Stimulated activated CD8-positive, alpha-beta memory T cell treated with anti-CD3 and anti-CD28 coated beads, Interleukin-15, amount 100 ng/mL, for 1 hour (primary cell): Measurements from ENCODE around the gene GOLPH3.
A peak's percentile ranks its signal among the peaks of the same experiment; 100 is the strongest.
"Not testable (repeated sequence)": the region's sequence is repeated elsewhere in the genome, so short reads cannot be mapped to it uniquely, and the experiment has no call there.

Experiments used
- DNase-seq: peaks from one replicate; pipeline ENCODE4 v3.0.0-alpha.2; 2020; ENCODE audit warnings: low read depth

GOLPH3 gene

DNA sequence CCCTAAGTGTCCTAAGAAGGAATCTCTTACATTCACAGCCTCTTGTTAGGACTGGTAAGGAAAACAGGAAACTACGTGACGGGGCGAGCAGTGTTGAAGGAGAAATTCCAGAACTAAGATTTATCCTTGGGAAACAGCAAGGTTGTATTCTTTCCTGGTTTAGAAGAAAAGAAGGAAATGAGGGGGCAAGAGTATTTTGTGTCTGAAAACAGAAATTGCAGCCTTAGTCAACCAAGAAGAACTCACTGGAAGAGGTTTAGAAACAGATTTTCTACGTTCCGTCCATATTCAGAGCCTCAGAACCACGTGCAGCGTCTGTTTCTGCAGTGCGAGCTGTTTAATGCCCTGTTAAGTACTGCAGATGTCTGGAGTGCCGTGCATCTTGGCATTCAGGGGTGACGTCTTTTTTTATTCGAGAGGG lies 75.2 kb downstream of the GOLPH3 start:
- DNase-seq: no peak

DNA sequence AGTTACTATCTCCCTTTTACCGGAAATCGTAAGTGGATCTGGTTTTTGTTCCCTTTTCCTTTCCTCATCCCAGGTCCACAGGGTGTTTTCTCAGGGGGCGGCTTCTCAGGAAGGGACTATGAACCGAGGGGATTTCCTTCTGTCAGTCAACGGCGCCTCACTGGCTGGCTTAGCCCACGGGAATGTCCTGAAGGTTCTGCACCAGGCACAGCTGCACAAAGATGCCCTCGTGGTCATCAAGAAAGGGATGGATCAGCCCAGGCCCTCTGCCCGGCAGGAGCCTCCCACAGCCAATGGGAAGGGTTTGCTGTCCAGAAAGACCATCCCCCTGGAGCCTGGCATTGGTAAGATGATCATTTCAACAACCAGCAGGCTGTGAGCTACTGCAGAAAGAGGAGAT lies 75.8 kb downstream of the GOLPH3 start:
- no peak for DNase-seq

DNA sequence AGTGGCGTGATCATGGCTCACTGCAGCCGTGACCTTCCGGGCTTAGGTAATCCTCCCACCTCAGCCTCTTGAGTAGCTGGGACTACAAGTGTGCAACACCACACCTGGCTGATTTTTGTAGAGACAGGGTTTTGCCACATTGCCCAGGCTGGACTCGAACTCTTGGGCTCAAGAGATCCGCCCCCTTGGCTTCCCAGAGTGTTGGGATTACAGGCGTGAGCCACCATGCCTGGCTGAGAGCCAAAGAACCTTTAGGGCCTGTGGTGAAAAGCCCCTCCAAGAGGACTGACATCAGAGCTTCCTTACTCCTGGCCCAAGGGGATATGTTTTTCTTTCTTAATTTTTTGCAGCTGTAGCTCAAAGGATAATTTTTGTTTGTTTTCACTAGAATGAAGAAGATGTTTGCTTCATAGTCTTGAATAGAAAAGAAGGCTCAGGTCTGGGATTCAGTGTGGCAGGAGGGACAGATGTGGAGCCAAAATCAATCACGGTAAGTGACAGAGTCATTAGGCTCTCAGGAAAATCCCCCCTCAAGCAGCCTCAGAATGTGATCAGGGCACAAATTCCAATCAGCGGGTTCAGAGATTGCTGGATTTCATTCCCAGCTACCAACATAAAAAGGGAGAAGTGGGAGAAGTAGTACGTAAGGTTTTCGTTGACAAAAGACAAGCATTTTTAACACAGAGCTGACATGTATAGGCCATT lies 77.1 kb downstream of the GOLPH3 start:
- no peak for DNase-seq

DNA sequence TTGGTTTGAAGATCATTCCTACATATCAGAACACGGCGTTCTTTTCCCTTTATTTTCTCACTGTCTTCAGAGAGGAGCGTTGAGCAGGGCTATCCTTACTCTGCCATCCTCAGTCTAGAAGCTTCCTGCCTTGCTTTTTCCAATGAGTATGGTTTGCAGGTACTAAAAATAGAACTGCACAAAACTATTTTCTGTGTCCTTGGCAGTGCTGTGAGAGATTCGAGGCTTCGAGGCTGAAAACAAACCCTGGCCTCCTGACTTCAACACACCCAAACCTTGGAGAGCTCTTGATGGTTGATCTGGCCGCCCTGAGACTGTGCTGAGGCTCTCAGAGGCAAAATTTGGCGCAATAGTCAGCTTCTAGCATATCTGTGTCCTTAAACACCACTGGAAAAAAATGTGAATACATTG lies 78.9 kb downstream of the GOLPH3 start:
- DNase-seq: no peak

DNA sequence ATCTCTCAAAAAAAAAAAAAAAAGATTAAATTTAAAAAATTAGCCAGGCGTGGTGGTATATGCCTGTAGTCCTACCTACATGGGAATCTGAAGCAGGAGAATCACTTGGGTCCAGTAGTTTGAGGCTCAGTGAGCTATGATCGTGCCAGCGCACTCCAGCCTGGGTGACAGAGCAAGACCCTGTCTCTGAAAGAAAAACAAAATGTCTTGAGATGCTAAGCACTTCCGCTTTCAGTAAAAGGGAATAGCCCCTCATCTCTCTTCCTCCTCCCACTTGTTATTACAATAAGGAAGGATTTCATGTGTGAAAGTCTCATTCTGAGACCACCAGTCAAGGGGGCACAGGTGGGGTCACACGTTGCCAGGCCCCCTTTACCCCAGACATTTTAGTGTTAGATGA lies 79.4 kb downstream of the GOLPH3 start:
- DNase-seq: no peak

DNA sequence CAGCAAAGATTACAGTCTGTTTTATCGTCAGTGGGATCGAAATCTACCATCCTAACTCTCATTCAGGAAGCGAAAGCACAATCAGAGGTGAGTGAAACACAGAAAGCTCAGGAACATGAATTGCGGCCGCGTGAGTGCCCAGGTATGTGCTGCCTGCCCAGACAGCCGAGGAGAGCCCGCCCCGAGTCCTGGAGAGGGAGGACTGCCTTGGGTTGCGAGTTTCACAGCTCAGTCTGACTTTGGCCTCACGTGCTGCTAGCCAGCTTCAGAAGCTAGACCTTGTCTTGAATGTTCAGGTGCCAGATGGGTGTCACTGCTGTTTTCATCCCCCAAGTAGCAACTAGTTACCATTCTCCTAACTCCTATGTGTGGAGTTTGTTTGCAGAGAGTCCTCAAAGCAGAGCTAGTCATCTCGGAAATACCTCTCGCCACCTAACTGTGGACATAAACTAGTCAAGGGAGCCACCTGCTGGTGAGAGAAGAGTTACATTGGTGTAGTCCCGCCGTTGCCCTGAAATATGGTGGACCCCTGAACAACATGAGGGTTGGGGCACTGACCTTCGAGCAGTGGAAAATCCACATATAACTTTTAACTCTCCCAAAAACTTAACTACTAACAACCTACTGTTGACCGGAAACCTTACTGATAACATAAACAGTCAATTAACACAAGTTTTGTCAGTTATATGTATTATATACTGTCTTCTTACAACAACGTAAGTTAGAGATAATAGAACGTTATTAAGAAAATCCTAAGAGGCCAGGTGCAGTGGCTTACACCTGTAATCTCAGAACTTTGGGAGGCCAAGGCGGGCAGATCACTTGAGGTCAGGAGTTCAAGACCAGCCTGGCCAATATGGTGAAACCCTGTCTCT lies 80.9 kb downstream of the GOLPH3 start:
- DNase-seq: peak; percentile 48

DNA sequence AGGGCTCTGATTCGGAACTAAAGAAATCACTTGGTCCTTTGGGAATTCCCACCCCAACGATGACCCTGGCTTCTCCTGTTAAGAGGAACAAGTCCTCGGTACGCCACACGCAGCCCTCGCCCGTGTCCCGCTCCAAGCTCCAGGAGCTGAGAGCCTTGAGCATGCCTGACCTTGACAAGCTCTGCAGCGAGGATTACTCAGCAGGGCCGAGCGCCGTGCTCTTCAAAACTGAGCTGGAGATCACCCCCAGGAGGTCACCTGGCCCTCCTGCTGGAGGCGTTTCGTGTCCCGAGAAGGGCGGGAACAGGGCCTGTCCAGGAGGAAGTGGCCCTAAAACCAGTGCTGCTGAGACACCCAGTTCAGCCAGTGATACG lies 83.4 kb downstream of the GOLPH3 start:
- no peak for DNase-seq

DNA sequence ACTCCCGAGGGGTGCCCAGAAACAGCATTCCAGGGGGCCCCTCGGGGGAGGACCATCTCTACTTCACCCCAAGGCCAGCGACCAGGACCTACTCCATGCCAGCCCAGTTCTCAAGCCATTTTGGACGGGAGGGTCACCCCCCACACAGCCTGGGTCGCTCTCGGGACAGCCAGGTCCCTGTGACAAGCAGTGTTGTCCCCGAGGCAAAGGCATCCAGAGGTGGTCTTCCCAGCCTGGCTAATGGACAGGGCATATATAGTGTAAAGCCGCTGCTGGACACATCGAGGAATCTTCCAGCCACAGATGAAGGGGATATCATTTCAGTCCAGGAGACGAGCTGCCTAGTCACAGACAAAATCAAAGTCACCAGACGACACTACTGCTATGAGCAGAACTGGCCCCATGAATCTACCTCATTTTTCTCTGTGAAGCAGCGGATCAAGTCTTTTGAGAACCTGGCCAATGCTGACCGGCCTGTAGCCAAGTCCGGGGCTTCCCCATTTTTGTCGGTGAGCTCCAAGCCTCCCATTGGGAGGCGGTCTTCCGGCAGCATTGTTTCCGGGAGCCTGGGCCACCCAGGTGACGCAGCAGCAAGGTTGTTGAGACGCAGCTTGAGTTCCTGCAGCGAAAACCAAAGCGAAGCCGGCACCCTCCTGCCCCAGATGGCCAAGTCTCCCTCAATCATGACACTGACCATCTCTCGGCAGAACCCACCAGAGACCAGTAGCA lies 83.9 kb downstream of the GOLPH3 start:
- DNase-seq: no peak

DNA sequence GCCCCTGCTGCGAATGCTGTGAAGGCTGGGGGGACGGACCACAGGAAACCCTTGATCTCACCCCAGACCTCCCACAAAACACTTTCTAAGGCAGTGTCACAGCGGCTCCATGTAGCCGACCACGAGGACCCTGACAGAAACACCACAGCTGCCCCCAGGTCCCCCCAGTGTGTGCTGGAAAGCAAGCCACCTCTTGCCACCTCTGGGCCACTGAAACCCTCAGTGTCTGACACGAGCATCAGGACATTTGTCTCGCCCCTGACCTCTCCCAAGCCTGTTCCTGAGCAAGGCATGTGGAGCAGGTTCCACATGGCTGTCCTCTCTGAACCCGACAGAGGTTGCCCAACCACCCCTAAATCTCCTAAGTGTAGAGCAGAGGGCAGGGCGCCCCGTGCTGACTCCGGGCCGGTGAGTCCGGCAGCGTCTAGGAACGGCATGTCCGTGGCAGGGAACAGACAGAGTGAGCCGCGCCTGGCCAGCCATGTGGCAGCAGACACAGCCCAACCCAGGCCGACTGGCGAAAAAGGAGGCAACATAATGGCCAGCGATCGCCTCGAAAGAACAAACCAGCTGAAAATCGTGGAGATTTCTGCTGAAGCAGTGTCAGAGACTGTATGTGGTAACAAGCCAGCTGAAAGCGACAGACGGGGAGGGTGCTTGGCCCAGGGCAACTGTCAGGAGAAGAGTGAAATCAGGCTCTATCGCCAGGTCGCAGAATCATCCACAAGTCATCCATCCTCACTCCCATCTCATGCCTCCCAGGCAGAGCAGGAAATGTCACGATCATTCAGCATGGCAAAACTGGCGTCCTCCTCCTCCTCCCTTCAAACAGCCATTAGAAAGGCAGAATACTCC lies 84.7 kb downstream of the GOLPH3 start:
- no peak for DNase-seq

DNA sequence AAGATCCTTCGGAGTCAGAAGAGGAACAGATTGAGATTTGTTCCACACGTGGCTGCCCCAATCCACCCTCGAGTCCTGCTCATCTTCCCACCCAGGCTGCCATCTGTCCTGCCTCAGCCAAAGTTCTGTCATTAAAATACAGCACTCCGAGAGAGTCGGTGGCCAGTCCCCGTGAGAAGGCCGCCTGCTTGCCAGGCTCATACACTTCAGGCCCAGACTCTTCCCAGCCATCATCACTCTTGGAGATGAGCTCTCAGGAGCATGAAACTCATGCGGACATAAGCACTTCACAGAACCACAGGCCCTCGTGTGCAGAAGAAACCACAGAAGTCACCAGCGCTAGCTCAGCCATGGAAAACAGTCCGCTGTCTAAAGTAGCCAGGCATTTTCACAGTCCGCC lies 85.9 kb downstream of the GOLPH3 start:
- no peak for DNase-seq

DNA sequence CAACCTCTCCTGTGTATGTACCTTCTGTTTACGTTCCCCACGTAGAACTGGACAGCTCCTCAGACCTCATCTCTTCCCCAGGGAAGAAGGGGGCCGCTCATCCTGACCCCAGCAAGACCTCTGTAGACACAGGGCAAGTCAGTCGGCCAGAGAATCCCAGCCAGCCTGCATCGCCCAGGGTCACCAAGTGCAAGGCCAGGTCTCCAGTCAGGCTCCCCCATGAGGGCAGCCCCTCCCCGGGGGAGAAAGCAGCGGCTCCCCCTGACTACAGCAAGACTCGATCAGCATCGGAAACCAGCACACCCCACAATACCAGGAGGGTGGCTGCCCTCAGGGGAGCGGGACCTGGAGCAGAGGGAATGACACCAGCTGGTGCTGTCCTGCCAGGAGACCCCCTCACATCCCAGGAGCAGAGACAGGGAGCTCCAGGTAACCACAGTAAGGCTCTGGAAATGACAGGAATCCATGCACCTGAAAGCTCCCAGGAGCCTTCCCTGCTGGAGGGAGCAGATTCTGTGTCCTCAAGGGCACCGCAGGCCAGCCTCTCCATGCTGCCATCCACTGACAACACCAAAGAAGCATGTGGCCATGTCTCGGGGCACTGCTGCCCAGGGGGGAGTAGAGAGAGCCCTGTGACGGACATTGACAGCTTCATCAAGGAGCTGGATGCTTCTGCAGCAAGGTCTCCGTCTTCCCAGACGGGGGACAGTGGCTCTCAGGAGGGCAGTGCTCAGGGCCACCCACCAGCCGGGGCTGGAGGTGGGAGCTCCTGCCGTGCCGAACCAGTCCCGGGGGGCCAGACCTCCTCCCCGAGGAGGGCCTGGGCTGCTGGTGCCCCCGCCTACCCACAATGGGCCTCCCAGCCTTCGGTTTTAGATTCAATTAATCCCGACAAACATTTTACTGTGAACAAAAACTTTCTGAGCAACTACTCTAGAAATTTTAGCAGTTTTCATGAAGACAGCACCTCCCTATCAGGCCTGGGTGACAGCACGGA lies 86.7 kb downstream of the GOLPH3 start:
- DNase-seq: no peak

DNA sequence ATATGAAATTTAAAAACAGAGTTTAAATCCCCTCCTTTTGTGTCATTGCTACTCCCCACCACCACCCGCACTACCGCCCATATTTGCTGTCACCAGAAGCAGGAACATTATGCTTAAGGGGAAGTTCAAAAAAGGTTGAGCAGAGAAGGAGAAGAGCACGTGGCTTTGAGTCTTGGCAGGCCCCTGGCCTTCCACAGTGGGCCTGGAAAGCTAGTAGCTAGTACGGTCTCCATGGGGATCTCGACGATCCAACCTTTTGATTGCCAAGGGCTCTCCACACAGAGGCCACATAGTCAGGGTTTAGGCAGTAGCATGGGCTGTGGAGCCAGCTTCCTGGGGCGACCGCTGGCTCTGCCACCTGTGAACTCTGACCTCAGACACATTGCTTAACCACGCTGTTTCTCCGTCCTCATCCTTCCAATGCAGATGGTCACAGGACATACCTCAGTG lies 90.1 kb downstream of the GOLPH3 start:
- no peak for DNase-seq

DNA sequence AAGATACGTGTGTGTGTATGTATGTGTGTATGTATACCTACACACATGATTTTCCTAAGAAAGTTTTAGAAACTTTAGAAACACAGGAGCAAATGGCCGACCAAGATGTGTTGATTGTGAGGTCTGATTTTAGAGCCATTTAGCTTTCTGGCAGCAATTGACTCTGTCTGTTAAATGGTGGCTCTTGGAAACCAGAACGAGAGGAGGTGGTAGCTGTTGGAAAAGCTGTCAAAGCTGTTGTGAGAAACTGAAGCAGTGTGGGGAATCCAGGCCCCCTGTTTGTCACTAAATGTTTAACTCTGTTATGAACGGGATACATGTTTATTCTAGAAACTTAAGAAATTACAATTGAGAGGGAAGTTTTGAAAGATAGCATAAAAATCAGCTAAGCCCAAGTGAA lies 91.4 kb downstream of the GOLPH3 start:
- no peak for DNase-seq

DNA sequence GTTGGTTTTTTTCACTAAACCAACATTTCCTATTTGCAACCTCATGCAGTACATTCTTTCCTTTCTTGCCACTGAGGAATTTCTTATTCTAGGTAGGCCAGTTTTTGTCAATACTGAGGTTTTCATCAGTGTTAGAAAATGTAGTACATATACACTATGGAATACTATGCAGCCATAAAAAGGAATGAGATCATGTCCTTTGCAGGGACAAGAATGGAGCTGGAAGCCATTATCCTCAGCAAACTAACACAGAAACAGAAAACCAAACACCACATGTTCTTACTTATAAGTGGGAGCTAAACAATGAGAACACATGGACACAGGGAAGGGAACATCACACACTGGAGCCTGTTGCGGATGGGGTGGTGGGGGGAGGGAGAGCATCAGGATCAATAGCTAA lies 93.6 kb downstream of the GOLPH3 start:
- DNase-seq: not testable (repeated sequence)

DNA sequence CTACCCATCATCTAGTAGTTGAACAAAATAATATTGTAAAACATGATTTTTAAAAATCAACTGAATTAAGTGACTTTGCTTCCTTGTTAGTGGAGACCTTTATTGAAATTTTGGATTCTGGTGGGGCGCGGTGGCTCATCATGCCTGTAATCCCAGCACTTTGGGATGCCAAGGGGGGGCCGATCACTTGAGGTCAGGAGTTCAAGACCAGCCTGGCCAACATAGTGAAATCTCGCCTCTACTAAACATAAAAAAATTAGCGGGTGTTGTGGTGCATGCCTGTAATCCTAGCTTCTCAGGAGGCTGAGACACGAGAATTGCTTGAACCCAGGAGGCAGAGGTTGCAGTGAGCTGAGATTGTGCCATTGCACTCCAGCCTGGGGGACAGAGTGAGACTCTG lies 95.3 kb downstream of the GOLPH3 start:
- DNase-seq: not testable (repeated sequence)

DNA sequence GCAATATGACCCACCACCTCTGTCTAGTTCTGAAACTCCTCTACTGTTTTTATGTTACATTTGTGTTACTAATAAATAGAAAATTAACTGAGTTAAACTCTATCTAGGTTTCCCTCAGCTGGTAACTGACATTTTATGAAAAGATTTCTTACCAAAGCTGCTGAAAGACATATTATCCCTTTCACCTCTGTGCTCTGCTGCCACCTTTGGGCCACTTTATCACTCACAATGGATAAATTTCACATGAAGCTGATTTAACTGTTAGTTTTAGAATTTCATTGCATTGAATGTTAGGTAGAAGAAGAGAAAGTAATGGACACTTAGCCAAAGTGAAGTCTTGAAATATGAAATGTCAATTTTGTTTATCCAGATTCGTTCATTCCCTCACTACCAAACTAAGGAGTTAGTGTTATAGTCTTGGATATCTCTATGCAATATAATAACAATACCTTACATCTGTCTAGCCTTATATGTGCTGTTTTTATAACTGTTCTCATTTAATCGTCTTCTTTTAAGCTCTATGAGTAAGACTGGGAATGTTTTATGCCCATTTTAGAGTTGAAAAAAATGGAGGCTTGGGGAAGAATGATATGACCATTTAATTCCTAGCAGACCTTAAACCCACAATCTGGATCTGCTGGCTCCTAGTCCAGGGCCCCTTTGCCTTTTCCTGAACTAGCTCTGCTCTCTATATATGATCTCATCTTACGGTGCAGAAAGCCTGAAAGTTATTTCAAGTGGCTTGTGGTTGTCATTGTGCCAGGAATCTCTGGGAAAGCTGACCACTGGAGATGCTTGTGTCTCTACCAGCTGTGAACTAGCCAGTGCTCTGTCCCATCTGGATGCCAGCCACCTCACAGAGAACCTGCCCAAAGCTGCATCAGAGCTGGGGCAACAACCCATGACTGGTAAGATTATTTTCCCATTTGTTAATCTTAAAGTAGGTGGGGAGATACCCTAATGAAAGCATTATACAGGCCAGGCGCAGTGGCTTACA lies 97.1 kb downstream of the GOLPH3 start:
- no peak for DNase-seq
